H1 (cell line): Measurements from ENCODE around the gene CCDC178. TPM values are rescaled to one million over a fixed set of nuclear protein-coding genes. Genes with fewer than 3 reads are reported as not detected.

Experiments
- CTCF ChIA-PET: fragments of 300-600 bp; sonication (Branson Sonifier 250); formaldehyde crosslinking; loops from one replicate; lab custom pipeline; 2021; ENCODE audit not compliant: partially characterized antibody; lab: Charles Lee
- POLR2A ChIA-PET: fragments of 300-600 bp; sonication (Branson Sonifier 250); formaldehyde crosslinking; loops from one replicate; lab custom pipeline; 2021; ENCODE audit warnings: inconsistent platforms; ENCODE audit not compliant: partially characterized antibody; lab: Charles Lee
- DNase-seq, 2 experiments: peaks; one replicate each; pipeline versions ENCODE4 v3.0.0 to v3.0.0-alpha.2; 2010 to 2022; ENCODE audit warnings: low spot score in 2 of 2, low read depth in 1 of 2, mixed read lengths in 1 of 2
- FAIRE-seq: peaks from 2 replicates; lab custom pipeline; 2011; peaks lifted over from hg19 to GRCh38; lab: Jason Lieb, UNC
- H2AFZ ChIP-seq: 2 replicates; pipeline ENCODE4 v1.8.1; 2012; ENCODE audit warnings: low read length, inconsistent platforms
- H2AK5ac ChIP-seq: 2 replicates; pipeline ENCODE4 v1.6.1; 2013; ENCODE audit warnings: low read depth, low read length
- H2BK120ac ChIP-seq: replicated peaks from 2 replicates; pipeline ENCODE3; 2013; ENCODE audit warnings: low read depth, low read length, inconsistent platforms
- H2BK12ac ChIP-seq: 2 replicates; pipeline ENCODE4 v1.6.1; 2013; ENCODE audit warnings: low read depth, low read length
- H2BK15ac ChIP-seq: 2 replicates; pipeline ENCODE4 v1.6.1; 2013; ENCODE audit warnings: low read length
- H2BK20ac ChIP-seq: 2 replicates; pipeline ENCODE4 v1.6.1; 2013; ENCODE audit warnings: low read length
- H2BK5ac ChIP-seq: 2 replicates; pipeline ENCODE4 v1.6.1; 2013; ENCODE audit warnings: low read depth, low read length
- H3K14ac ChIP-seq: 2 replicates; pipeline ENCODE4 v1.6.1; 2013; ENCODE audit warnings: inconsistent platforms; ENCODE audit not compliant: insufficient read length
- H3K18ac ChIP-seq: 2 replicates; pipeline ENCODE4 v1.6.1; 2013; ENCODE audit warnings: low read length; ENCODE audit errors: extremely low read depth
- H3K23ac ChIP-seq: 2 replicates; pipeline ENCODE4 v1.6.1; 2013; ENCODE audit warnings: inconsistent platforms; ENCODE audit not compliant: insufficient read length
- H3K23me2 ChIP-seq: 2 replicates; pipeline ENCODE4 v1.6.1; 2013; ENCODE audit warnings: low read depth, low read length
- H3K27ac ChIP-seq: 2 replicates; pipeline ENCODE4 v1.6.1; 2011; ENCODE audit warnings: low read depth, low read length, inconsistent platforms
- H3K27me3 ChIP-seq, 4 experiments: replicated peaks in 1 of 4; 1 replicate in 1 of 4; 2 replicates in 3 of 4; pipeline versions ENCODE4 v1.6.1 to v1.8.1; 2011 to 2013; ENCODE audit warnings: low read length in 3 of 4, mild to moderate bottlenecking in 3 of 4, inconsistent platforms in 2 of 4, mixed read lengths in 2 of 4, moderate library complexity in 1 of 4; ENCODE audit not compliant: control insufficient read depth in 3 of 4, insufficient read depth in 3 of 4; ENCODE audit errors: extremely low read depth in 1 of 4
- H3K36me3 ChIP-seq, 4 experiments: 2 replicates each; pipeline versions ENCODE4 v1.6.1 to v1.8.1; 2011 to 2013; ENCODE audit warnings: mild to moderate bottlenecking in 4 of 4, low read length in 3 of 4, moderate library complexity in 2 of 4, control low read depth in 1 of 4, inconsistent platforms in 1 of 4; ENCODE audit not compliant: insufficient read depth in 4 of 4, control insufficient read depth in 2 of 4
- H3K4ac ChIP-seq: replicated peaks from 2 replicates; pipeline ENCODE3; 2013; ENCODE audit warnings: low read length, low read depth, mixed read lengths, inconsistent platforms; ENCODE audit not compliant: insufficient read length
- H3K4me1 ChIP-seq, 4 experiments: replicated peaks in 1 of 4; 1 replicate in 1 of 4; 2 replicates in 3 of 4; pipeline versions ENCODE4 v1.6.1 to v1.8.1; 2011 to 2013; ENCODE audit warnings: low read length in 3 of 4, inconsistent platforms in 2 of 4, mixed read lengths in 1 of 4; ENCODE audit not compliant: insufficient read depth in 4 of 4, control insufficient read depth in 3 of 4
- H3K4me2 ChIP-seq, 2 experiments: 2 replicates each; pipeline versions ENCODE4 v1.6.1 to v1.8.1; 2011 to 2013; ENCODE audit warnings: low read depth in 2 of 2, low read length in 2 of 2, control low read depth in 1 of 2, inconsistent platforms in 1 of 2, mild to moderate bottlenecking in 1 of 2; ENCODE audit not compliant: insufficient read depth in 1 of 2
- H3K4me3 ChIP-seq, 4 experiments: fragments of 200-600, 300-600 bp in 1 of 4; sonication (generic), shearing (Covaris generic), sonication (Bioruptor Twin) in 1 of 4; 2 replicates each; pipeline versions ENCODE4 v1.5.1 to v1.8.1; 2011 to 2016; ENCODE audit warnings: low read length in 4 of 4, low read depth in 3 of 4, control low read depth in 2 of 4, inconsistent platforms in 2 of 4, mild to moderate bottlenecking in 2 of 4, mixed read lengths in 1 of 4, moderate library complexity in 1 of 4; ENCODE audit not compliant: insufficient read depth in 2 of 4; ENCODE audit errors: extremely low read depth in 1 of 4
- H3K56ac ChIP-seq: replicated peaks from 2 replicates; pipeline ENCODE3; 2013; ENCODE audit warnings: low read depth, mild to moderate bottlenecking, mixed read lengths, low read length, inconsistent platforms; ENCODE audit not compliant: insufficient read length
- H3K79me1 ChIP-seq: 2 replicates; pipeline ENCODE4 v1.6.1; 2013; ENCODE audit warnings: low read depth, low read length, control low read depth
- H3K79me2 ChIP-seq, 2 experiments: 2 replicates each; pipeline versions ENCODE4 v1.6.1 to v1.8.1; 2012 to 2013; ENCODE audit warnings: low read length in 2 of 2, mild to moderate bottlenecking in 2 of 2, inconsistent platforms in 1 of 2; ENCODE audit not compliant: insufficient read depth in 2 of 2, control insufficient read depth in 1 of 2
- H3K9ac ChIP-seq, 4 experiments: replicated peaks in 1 of 4; 1 replicate in 1 of 4; 2 replicates in 3 of 4; pipeline versions ENCODE4 v1.6.1 to v1.8.1; 2011 to 2013; ENCODE audit warnings: low read depth in 3 of 4, low read length in 3 of 4, control low read depth in 2 of 4, mild to moderate bottlenecking in 2 of 4, moderate library complexity in 2 of 4, inconsistent platforms in 1 of 4; ENCODE audit errors: extremely low read depth in 1 of 4
- H3K9me3 ChIP-seq, 2 experiments: 2 replicates each; pipeline versions ENCODE4 v1.6.1 to v1.8.1; 2012 to 2013; ENCODE audit warnings: mild to moderate bottlenecking in 2 of 2, moderate library complexity in 2 of 2, control low read depth in 1 of 2, inconsistent platforms in 1 of 2, low read depth in 1 of 2, low read length in 1 of 2, mixed read lengths in 1 of 2; ENCODE audit not compliant: insufficient read depth in 2 of 2
- H4K20me1 ChIP-seq, 2 experiments: replicated peaks in 1 of 2; 2 replicates each; pipeline versions ENCODE3 to v1.8.1; 2011 to 2013; ENCODE audit warnings: inconsistent platforms in 2 of 2, low read length in 2 of 2, mild to moderate bottlenecking in 1 of 2; ENCODE audit not compliant: insufficient read depth in 2 of 2, control insufficient read depth in 1 of 2
- H4K5ac ChIP-seq: 2 replicates; pipeline ENCODE4 v1.6.1; 2013; ENCODE audit warnings: low read length, low read depth, mixed read lengths, inconsistent platforms; ENCODE audit not compliant: insufficient read length
- H4K8ac ChIP-seq: 2 replicates; pipeline ENCODE4 v1.8.0; 2013; ENCODE audit warnings: mild to moderate bottlenecking, moderate library complexity, low read length, inconsistent platforms; ENCODE audit not compliant: insufficient read depth; ENCODE audit errors: extremely low read depth
- H4K91ac ChIP-seq: replicated peaks from 2 replicates; pipeline ENCODE3; 2013; ENCODE audit warnings: low read length, mixed read lengths, inconsistent platforms; ENCODE audit not compliant: insufficient read length
- KDM1A ChIP-seq: fragments of 200-600, 300-600 bp; sonication (generic); IDR thresholded peaks from 2 replicates; pipeline ENCODE4 v1.7.1; 2016; ENCODE audit warnings: mild to moderate bottlenecking, low read length, borderline replicate concordance
- SRF ChIP-seq: IDR thresholded peaks from 2 replicates; pipeline ENCODE4 v1.6.1; 2011; ENCODE audit warnings: mild to moderate bottlenecking, low read depth, low read length, moderate library complexity
- WGBS, 2 experiments: shearing (Covaris generic) in 1 of 2; methylation state at CpG; one replicate each; pipeline versions ENCODE4 v1.1.6 to v1.1.7; 2013 to 2015; ENCODE audit warnings: low lambda C conversion rate in 2 of 2, mixed read lengths in 2 of 2, inconsistent platforms in 1 of 2, low coverage in 1 of 2, missing lambda C conversion rate in 1 of 2; ENCODE audit not compliant: insufficient replicate concordance in 2 of 2, insufficient coverage in 1 of 2, insufficient read length in 1 of 2; ENCODE audit errors: extremely low coverage in 1 of 2, missing lambda C conversion rate in 1 of 2; 5-methylcytosine and 5-hydroxymethylcytosine counted together
- long read RNA-seq, 2 experiments: library from RNA in 1 of 2; library from capped mRNA in 1 of 2; stranded (forward); transcript quantifications; one replicate each; pipeline ENCODE4 v2.0.0, GENCODE V29; 2021; ENCODE audit warnings: inconsistent platforms in 1 of 2
- polyA minus RNA-seq, 3 experiments: library from RNA; depleted of rRNA, polyadenylated mRNA; stranded (reverse); fragments of >200 nt; gene quantifications; 1 replicate in 2 of 3; 2 replicates in 1 of 3; pipeline ENCODE4 v1.2.3, GENCODE V29; 2011
- polyA plus RNA-seq, 7 experiments: library from polyadenylated mRNA; depleted of rRNA in 3 of 7; stranded (reverse) in 5 of 7; unstranded in 2 of 7; fragments of >200 nt in 5 of 7; fragments of 200-250 nt in 2 of 7; gene quantifications; 1 replicate in 5 of 7; 2 replicates in 1 of 7; 4 replicates in 1 of 7; pipeline versions ENCODE4 v1.2.1 to v1.2.3, GENCODE V29; 2011 to 2013; ENCODE audit warnings: missing spikeins in 2 of 7, mixed read lengths in 2 of 7
- total RNA-seq: library from RNA; stranded (reverse); fragmentation: NEBNext Ultra II Directional; extraction: Animal tissue kit (Norgen Biotek cat#: 25700); gene quantifications from 2 replicates; pipeline ENCODE4 v1.2.1, GENCODE V29; 2021
- TF ChIP-seq, protein P1 (sequence below): IDR thresholded peaks from 2 replicates; pipeline ENCODE4 v1.6.1; 2011; ENCODE audit warnings: low read length, improper control_type of control experiment

Gene CCDC178, protein sequence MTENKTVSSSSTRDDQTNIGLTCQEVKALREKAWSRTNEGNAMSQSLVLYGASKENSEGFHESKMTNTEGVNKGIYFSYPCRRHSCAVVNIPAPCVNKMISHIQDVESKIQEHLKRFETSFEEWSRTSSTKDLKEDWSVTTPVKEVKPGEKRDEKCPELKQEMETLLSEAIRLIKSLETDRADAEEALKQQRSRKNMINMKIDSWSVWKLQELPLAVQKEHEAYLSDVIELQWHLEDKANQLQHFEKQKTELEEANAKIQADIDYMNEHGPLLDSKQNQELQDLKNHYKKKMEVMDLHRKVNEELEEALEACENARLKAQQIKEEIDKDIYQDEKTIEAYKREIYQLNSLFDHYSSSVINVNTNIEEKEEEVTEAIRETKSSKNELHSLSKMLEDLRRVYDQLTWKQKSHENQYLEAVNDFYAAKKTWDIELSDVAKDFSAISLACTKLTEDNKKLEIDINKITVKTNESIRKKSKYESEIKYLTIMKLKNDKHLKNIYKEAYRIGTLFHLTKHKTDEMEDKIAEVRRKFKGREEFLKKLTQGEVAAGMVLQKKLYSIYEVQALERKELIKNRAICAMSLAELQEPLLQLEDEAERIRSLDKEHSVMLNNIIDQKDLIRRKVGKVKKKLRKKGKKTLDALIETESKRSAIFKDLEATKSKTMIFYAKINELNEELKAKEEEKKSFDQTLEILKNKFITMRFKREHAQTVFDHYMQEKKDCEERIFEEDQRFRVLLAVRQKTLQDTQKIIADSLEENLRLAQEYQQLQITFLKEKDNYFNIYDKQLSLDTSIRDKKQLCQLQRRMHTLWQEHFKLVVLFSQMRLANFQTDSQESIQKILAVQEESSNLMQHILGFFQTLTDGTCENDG
- not detected in 2 replicates for total RNA-seq
- polyA plus RNA-seq (2011; rRNA removed): 0.11 TPM in 1 of 2 replicates, not detected in the other
- 0.05 TPM for polyA plus RNA-seq (2011; cell fraction: cytosol; rRNA removed)
- polyA plus RNA-seq (2011; cell fraction: nucleus; rRNA removed): not detected
- polyA plus RNA-seq (2012, experiment 1 of 2): 0.18 to 0.19 TPM in 2 of 4 replicates, not detected in the others
- polyA plus RNA-seq (2012, experiment 2 of 2): not detected
- 0.22 TPM for polyA plus RNA-seq (2013, experiment 1 of 2)
- 0.20 TPM for polyA plus RNA-seq (2013, experiment 2 of 2)
- 0.49 TPM in 1 of 2 replicates, not detected in the other for polyA minus RNA-seq (2011; rRNA and poly(A)+ RNA removed)
- polyA minus RNA-seq (2011; cell fraction: cytosol; rRNA and poly(A)+ RNA removed): not detected
- 1.7 TPM for polyA minus RNA-seq (2011; cell fraction: nucleus; rRNA and poly(A)+ RNA removed)
- long read RNA-seq, experiment 1: 0 reads
- long read RNA-seq, experiment 2: 0 reads

DNA sequence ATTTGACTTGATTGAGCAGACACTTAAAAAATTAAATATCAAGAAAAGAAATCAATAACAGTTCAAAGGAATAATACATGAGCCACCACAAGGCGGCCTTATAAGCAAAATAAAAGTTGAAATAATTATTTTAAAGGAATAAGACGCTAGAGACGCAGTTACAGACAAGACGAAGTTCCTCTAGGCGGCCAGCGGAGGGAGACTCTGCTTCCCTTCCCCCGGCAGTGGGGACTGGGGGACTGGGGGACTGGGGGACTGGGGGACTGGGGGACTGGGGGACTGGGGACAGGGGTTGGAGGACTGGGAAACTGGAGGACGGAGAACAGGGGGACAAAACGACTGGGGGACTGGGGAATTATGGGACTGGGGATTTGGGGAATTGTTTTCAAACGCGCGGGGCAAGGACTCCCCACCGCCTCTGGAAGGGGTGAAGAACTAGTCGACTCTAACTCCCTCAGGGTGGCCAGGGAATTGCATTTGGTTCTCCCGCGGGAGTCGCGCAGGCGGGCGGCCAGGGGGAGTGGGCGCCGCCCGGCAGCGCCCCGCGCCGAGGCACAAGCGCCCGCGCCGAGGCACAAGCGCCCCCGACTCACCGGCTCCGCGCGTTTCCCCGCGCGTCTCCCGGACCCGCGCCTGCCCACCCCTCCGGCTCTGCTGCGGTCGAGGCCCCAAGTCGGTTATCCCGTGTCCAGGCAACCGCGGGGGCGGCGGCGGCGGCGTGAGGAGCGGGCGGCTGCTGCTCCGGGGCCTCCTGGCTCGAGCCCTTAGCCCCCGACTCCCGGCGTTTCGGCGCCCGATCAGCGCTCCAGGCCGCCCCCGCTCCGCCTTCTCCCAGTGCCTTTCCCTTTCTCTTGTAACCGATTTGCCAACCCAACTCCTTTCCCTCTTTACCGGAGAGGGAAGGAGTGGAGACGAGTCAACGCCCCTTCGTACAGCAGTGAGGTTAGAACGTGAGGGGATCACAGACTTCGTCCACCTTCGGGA lies at the start of gene CCDC178:
Gene CCDC178 (minus strand): TSS at position 662 of the 984 bp plus-strand sequence. CDS start 28,633 bp downstream, outside the sequence.
- Histone ChIP-seq H3K36me3 (no peaks in the 10 kb centered on the region), H4K8ac (peak within 1 kb of the TSS; percentile 85; the same call in 1 of the 2 replicates), H3K79me2 (no peaks in the 10 kb centered on the region), H3K56ac (no peak within 1 kb of the TSS), H3K9ac (peak within 1 kb of the TSS; percentile 13 to 64 (median 60)), H3K4me1 (no peaks in the 10 kb centered on the region), H3K23me2 (no peaks in the 10 kb centered on the region), H2BK15ac (no peak within 1 kb of the TSS), H3K4me3 (peak within 1 kb of the TSS; percentile 45 to 71 (median 54)), H3K9me3 (no peaks in the 10 kb centered on the region), H2BK12ac (peak within 1 kb of the TSS; percentile 88; the same call in 1 of the 2 replicates), H4K5ac (no peak within 1 kb of the TSS), H2BK120ac (no peak within 1 kb of the TSS), H3K27me3 (peaks cover 0 to 8% (median 5%) of the 10 kb centered on the region in 4 experiments; a peak in 5 of 7 replicates), H3K18ac (0 out of 2 replicates have a peak within 1 kb of the TSS, but pooled peaks have one; percentile 52), H4K20me1 (no peaks in the 10 kb centered on the region), H2AFZ (peak within 1 kb of the TSS; percentile 96), H2BK20ac (no peak within 1 kb of the TSS), H2BK5ac (no peak within 1 kb of the TSS), H3K27ac (no peak within 1 kb of the TSS), H3K4ac (no peak within 1 kb of the TSS), H3K79me1 (no peaks in the 10 kb centered on the region), H2AK5ac (no peak within 1 kb of the TSS), H3K23ac (no peak within 1 kb of the TSS), H3K4me2 (peak within 1 kb of the TSS; percentile 73 to 74), H3K14ac (no peak within 1 kb of the TSS), H4K91ac (no peak within 1 kb of the TSS)
- DNase-seq (peak; percentile 36 to 84), FAIRE-seq (no peak)
- WGBS, 2 experiments: 2% methylated on average over 55 of the region's 77 CpGs; no CpG with 5 or more reads in 1 of the 2 experiments
- ChIA-PET POLR2A (no interaction called here), CTCF (interaction anchor here (0.7 to 1.2 kb wide), 10 partner anchors 23 to 234 kb away, joined by 3 to 6 read pairs (median 3); no protein-coding TSS in a partner anchor)
- TF ChIP-seq, protein P1, sequence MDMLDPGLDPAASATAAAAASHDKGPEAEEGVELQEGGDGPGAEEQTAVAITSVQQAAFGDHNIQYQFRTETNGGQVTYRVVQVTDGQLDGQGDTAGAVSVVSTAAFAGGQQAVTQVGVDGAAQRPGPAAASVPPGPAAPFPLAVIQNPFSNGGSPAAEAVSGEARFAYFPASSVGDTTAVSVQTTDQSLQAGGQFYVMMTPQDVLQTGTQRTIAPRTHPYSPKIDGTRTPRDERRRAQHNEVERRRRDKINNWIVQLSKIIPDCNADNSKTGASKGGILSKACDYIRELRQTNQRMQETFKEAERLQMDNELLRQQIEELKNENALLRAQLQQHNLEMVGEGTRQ: no peak
- TF ChIP-seq KDM1A (no peak), SRF (no peak)
